ENCODE measurements around the gene KMT2A.

Gene KMT2A

GRCh38 chr11:118544647-118545010, 108.3 kb downstream of the KMT2A start:
- no peak for TF ChIP-seq CTCF (IDR thresholded peaks at IDR 0.05; ENCODE audit: low read depth, low read length, missing control alignments)
- no peak for DNase-seq (ENCODE audit: extremely low read depth, low read depth)
- H3K4me3 ChIP-seq (replicated peaks; ENCODE audit: low read depth, low read length) = no peak overlapping the region

DNA sequence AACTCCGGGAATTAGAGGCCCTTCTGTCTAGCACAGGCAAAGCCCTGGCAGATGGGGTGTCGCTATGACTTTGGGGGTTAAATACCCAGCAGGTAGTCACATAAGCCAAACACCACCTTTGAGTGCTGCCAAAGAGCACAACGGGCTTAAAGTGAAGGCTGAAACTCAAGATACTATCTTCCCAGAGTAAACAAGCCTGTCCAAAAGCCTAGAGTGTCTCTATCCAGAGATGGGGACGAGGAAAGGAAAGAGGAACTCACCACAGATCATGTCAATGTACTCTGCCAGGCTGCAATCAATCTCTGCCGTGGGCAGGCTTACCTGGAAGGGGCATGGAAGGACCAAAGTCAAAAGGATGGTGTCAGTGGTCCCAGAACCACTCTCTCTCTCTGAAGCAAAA, 109.2 kb downstream of the KMT2A start:
- no peak for TF ChIP-seq CTCF (IDR thresholded peaks at IDR 0.05; ENCODE audit: low read depth, low read length, missing control alignments)
- H3K4me3 ChIP-seq (replicated peaks; ENCODE audit: low read depth, low read length) = no peak overlapping the region
- DNase-seq (ENCODE audit: extremely low read depth, low read depth) = no peak

DNA sequence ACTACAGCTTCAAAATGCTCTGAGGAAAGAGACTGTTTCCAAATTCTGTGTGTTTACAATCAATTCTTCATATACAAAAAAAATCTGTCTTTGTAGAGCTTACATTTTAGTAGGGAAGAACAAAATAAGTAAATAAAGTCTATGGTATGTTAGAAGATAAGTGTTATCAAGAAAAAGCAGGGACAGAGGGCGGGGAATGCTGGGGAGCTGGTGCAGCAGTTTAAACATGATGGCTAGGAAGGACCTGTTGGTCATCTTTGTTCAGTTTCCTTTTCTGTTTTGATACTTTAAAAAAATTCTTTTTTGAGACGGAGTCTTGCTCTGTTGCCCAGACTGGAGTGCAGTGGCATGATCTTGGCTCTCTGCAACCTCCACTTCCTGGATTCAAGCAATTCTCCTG, 110.8 kb downstream of the KMT2A start:
- DNase-seq (ENCODE audit: extremely low read depth, low read depth) = no peak
- H3K4me3 ChIP-seq (replicated peaks; ENCODE audit: low read depth, low read length) = no peak overlapping the region
- no peak for TF ChIP-seq CTCF (IDR thresholded peaks at IDR 0.05; ENCODE audit: low read depth, low read length, missing control alignments)

DNA sequence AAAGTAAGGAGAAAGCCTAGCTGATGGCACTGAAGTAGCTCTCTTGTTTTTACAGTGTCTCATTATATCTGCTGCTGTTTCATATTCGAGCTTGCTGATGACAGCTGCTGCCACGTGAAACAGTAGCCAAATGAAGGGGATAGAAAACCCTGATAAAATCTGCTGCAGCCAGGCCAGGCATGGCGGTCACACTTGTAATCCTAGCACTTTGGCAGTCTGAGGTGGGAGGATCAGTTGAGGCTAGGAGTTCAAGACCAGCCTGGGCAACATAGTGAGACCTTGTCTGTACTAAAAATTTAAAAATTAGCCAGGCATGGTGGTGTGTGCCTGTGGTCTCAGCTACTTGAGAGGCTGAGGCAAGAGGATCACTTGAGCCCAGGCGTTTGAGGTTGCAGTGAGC, 116.0 kb downstream of the KMT2A start:
- no peak for DNase-seq (ENCODE audit: extremely low read depth, low read depth)
- no peak for TF ChIP-seq CTCF (IDR thresholded peaks at IDR 0.05; ENCODE audit: low read depth, low read length, missing control alignments)
- no peak overlapping the region for H3K4me3 ChIP-seq (replicated peaks; ENCODE audit: low read depth, low read length)

GRCh38 chr11:118560806-118561205, 124.5 kb downstream of the KMT2A start:
- no peak overlapping the region for H3K4me3 ChIP-seq (replicated peaks; ENCODE audit: low read depth, low read length)
- no peak for TF ChIP-seq CTCF (IDR thresholded peaks at IDR 0.05; ENCODE audit: low read depth, low read length, missing control alignments)
- DNase-seq (ENCODE audit: extremely low read depth, low read depth) = no peak

DNA sequence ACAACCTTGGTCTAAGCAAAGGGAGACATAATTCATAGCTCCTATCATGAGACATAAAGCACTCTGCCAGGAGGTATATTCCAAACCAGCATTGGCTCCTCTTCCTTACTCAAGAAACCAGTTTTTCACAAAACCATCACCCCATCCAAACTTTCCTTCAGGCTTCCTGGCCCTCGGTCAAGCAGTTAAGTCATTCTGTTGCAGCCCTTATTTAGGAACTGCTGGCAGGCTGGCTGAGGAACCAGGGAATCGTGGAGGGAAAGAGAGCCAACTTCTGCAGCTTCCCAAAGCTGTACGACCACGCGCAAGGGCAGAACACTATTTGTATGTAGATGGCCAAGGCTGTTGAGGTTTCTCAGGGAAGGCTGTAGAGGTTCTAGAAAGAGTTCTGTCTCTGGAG, 128.8 kb downstream of the KMT2A start:
- no peak for TF ChIP-seq CTCF (IDR thresholded peaks at IDR 0.05; ENCODE audit: low read depth, low read length, missing control alignments)

DNA sequence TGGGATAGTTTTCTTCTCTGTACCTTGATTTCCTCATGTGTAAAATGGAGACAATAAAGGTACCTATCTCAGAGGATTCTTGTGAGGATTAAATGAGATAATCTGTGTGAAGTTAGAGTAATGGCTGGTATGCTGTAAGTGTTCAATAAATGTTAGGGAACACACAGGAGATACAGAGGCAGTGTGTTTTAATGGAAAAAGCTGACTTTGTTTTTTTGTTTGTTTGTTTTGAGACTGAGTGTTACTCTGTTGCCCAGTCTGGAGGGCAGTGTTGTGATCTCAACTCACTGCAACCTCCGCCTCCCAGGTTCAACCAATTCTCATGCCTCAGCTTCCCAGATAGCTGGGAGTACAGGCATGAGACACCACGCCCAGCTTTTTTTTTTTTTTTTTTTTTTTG, 133.4 kb downstream of the KMT2A start:
- TF ChIP-seq CTCF (IDR thresholded peaks at IDR 0.05; ENCODE audit: low read depth, low read length, missing control alignments) = no peak
- no peak for DNase-seq (ENCODE audit: extremely low read depth, low read depth)

More for the DNA sequence above, 128.8 kb downstream of the KMT2A start:
- DNase-seq (ENCODE audit: extremely low read depth, low read depth) = no peak
- peak overlapping the region; percentile 62 for H3K4me3 ChIP-seq (replicated peaks; ENCODE audit: low read depth, low read length)

More for the DNA sequence above, 133.4 kb downstream of the KMT2A start:
- H3K4me3 ChIP-seq (replicated peaks; ENCODE audit: low read depth, low read length) = no peak overlapping the region
